GM18909 (cell line): Measurements from ENCODE around the gene PLPPR2.
"Not testable (repeated sequence)": the region's sequence is repeated elsewhere in the genome, so short reads cannot be mapped to it uniquely, and the experiment has no call there.

Experiments
- ATAC-seq: cut with Tn5 transposase; IDR thresholded peaks from one replicate; pipeline ENCODE4 v1.9.1; 2021; ENCODE audit warnings: mild to moderate bottlenecking; ENCODE audit not compliant: unreplicated experiment, poor library complexity

The PLPPR2 gene

GRCh38 chr19:11367528-11367927, 12.3 kb downstream of the PLPPR2 start:
- ATAC-seq = no peak

GRCh38 chr19:11370744-11371143, 15.5 kb downstream of the PLPPR2 start:
- no peak for ATAC-seq

GRCh38 chr19:11373166-11373884, 18.1 kb downstream of the PLPPR2 start:
- ATAC-seq = no peak

GRCh38 chr19:11373885-11374432, 18.7 kb downstream of the PLPPR2 start:
- no peak for ATAC-seq

GRCh38 chr19:11374433-11375142, 19.4 kb downstream of the PLPPR2 start, which contains the start of gene SWSAP1:
Gene SWSAP1, plus strand, starts transcription at chr19:11374666. Its CDS starts 15 bp downstream, at chr19:11374681.
- peak; percentile 90 for ATAC-seq

GRCh38 chr19:11375143-11375948, 20.1 kb downstream of the PLPPR2 start:
- no peak for ATAC-seq

- no peak for ATAC-seq
Observed at GRCh38 chr19:11377237-11377636, 22.0 kb downstream of the PLPPR2 start.

- no peak for ATAC-seq
Observed at GRCh38 chr19:11377756-11378155, 22.5 kb downstream of the PLPPR2 start.

- ATAC-seq = no peak
Observed at GRCh38 chr19:11378319-11379189, 23.3 kb downstream of the PLPPR2 start.

- ATAC-seq = not testable (repeated sequence)
Observed at GRCh38 chr19:11379269-11379845, 24.1 kb downstream of the PLPPR2 start.

- ATAC-seq = no peak
Observed at GRCh38 chr19:11379857-11380350, 24.7 kb downstream of the PLPPR2 start.

GRCh38 chr19:11380653-11381537, 25.7 kb downstream of the PLPPR2 start:
- ATAC-seq = peak; percentile 78

- ATAC-seq = no peak
Observed at GRCh38 chr19:11382898-11383705, 27.9 kb downstream of the PLPPR2 start.

- ATAC-seq = no peak
Observed at GRCh38 chr19:11383706-11384048, 28.4 kb downstream of the PLPPR2 start.

GRCh38 chr19:11384778-11385129, 29.5 kb downstream of the PLPPR2 start:
- ATAC-seq = no peak

- ATAC-seq = no peak
Observed at GRCh38 chr19:11387162-11388034, 32.2 kb downstream of the PLPPR2 start.

- no peak for ATAC-seq
Observed at GRCh38 chr19:11390359-11390758, 35.1 kb downstream of the PLPPR2 start.
